ENCODE results near the gene C5orf46.

- TF ChIP-seq SP1 (IDR thresholded peaks at IDR 0.05) (no peak), GABPA (IDR thresholded peaks at IDR 0.05 in 1 of 2, conservative IDR thresholded peaks at IDR 0.05 in 1 of 2) (no peak), CTCF (IDR thresholded peaks at IDR 0.05; ENCODE audit: low read depth, low read length, missing input control) (no peak), FOXA1 (IDR thresholded peaks at IDR 0.05) (no peak), JUND (IDR thresholded peaks at IDR 0.05) (no peak), TAF1 (conservative IDR thresholded peaks at IDR 0.05) (no peak), YY1 (IDR thresholded peaks at IDR 0.05) (no peak)
Observed at GRCh38 chr5:147853372-147853987, 52.9 kb downstream of the C5orf46 start.

All from liver (tissue), 3 donors.